ENCODE measurements around the gene DAB2IP.

The DAB2IP gene

GRCh38 chr9:121703014-121703734 lies 51.7 kb downstream of the DAB2IP start:
- no peak for DNase-seq (ENCODE audit: low read depth)

GRCh38 chr9:121704281-121704680 lies 52.8 kb downstream of the DAB2IP start:
- no peak for DNase-seq (ENCODE audit: low read depth)

GRCh38 chr9:121706149-121706750 lies 54.8 kb downstream of the DAB2IP start:
- DNase-seq (ENCODE audit: low read depth): no peak

- DNase-seq (ENCODE audit: low read depth): no peak
These were observed 56.3 kb downstream of the DAB2IP start for GRCh38 chr9:121707477-121708424.

- no peak for DNase-seq (ENCODE audit: low read depth)
These were observed 57.5 kb downstream of the DAB2IP start for GRCh38 chr9:121708768-121709488.

- no peak for DNase-seq (ENCODE audit: low read depth)
These were observed 58.4 kb downstream of the DAB2IP start for GRCh38 chr9:121709798-121710197.

GRCh38 chr9:121711281-121711680 lies 59.8 kb downstream of the DAB2IP start:
- DNase-seq (ENCODE audit: low read depth): no peak

GRCh38 chr9:121711797-121712196 lies 60.4 kb downstream of the DAB2IP start:
- no peak for DNase-seq (ENCODE audit: low read depth)

- DNase-seq (ENCODE audit: low read depth): no peak
These were observed 62.1 kb downstream of the DAB2IP start for GRCh38 chr9:121713400-121714070.

- DNase-seq (ENCODE audit: low read depth): no peak
These were observed 62.8 kb downstream of the DAB2IP start for GRCh38 chr9:121714075-121714705.

GRCh38 chr9:121714873-121715272 lies 63.4 kb downstream of the DAB2IP start:
- DNase-seq (ENCODE audit: low read depth): no peak

- no peak for DNase-seq (ENCODE audit: low read depth)
These were observed 65.9 kb downstream of the DAB2IP start for GRCh38 chr9:121717141-121717991.

GRCh38 chr9:121718084-121718483 lies 66.7 kb downstream of the DAB2IP start:
- DNase-seq (ENCODE audit: low read depth): no peak

- DNase-seq (ENCODE audit: low read depth): no peak
These were observed 67.1 kb downstream of the DAB2IP start for GRCh38 chr9:121718501-121718900.

GRCh38 chr9:121720311-121721057 lies 69.0 kb downstream of the DAB2IP start:
- no peak for DNase-seq (ENCODE audit: low read depth)

- DNase-seq (ENCODE audit: low read depth): no peak
These were observed 69.6 kb downstream of the DAB2IP start for GRCh38 chr9:121721058-121721350.

- DNase-seq (ENCODE audit: low read depth): no peak
These were observed 70.3 kb downstream of the DAB2IP start for GRCh38 chr9:121721770-121722169.

- DNase-seq (ENCODE audit: low read depth): no peak
These were observed 73.8 kb downstream of the DAB2IP start for GRCh38 chr9:121725008-121725775.

Data from stimulated activated CD8-positive, alpha-beta memory T cell treated with anti-CD3 and anti-CD28 coated beads, Interleukin-15, amount 100 ng/mL, for 24 hours (primary cell).